HG03558 (cell line): Measurements from ENCODE around the gene DGLUCY.

Experiments
- ATAC-seq: cut with Tn5 transposase; IDR thresholded peaks from one replicate; pipeline ENCODE4 v1.9.1; 2021; ENCODE audit warnings: moderate number of reproducible peaks; ENCODE audit not compliant: unreplicated experiment; ENCODE audit errors: extremely low read depth

The DGLUCY gene

DNA sequence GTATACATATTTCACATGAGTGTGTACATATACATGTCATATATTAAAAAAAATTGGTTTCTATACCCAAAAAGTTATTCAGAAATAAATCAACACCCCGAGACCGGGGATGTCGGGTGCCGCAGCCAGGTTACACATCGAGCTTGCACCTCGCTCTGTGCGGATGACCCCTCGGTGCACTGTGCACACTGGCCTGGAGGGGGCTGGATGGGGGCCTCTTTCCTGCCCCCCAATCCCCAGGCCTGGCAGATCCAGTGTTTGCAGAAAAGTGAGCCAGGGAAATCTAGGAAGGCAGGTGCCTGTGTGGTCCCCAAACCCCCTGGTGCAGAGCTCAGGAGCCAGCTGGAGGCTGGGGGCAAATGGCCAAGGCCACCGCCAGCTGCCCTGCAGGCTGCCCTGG lies 157.8 kb downstream of the DGLUCY start:
- no peak for ATAC-seq

DNA sequence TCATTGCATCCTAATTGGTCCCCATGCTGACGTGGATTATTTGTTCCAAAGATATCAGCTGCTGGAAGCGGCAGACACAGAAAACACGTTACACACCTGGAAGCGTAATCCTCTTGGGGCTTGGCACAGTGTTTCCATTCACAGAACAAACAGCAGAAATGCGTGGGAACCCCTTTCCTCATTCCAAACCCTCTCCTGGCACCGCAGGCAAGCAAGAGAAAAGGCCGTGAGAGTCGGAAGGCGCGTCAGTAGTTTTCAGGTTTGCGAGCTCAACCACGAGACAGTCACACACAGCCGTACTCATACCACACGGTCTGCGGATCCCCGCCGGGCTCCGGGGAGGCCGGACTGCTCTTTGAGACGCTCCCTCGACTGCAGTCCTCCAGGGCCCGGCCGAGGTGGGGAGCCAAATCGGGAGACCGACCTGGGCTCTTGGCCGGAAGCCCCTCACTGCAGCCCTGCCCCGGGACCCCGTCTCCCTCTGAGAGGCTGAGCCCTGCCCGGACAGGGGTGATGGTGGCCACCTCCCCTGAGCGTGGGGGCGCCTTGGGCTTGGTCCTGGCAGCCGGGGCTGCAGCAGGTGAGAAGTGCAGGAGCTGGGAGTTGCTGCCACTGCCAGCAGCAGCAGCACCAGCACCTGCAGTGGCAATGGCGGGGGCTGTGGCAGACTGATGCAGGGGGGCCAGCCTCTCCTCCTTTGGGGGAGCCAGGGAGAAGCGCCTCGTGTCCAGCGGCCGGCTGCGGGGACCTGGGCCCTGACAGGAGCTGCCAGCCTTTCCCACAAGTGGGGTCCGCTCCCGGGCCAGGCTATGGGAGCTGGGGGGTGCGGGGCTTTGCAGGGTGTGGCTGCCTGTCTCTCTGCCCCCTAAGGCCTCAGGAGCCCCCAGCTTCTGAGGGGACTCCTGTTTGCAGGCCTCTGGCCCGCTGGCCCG lies 158.7 kb downstream of the DGLUCY start:
- ATAC-seq: no peak

DNA sequence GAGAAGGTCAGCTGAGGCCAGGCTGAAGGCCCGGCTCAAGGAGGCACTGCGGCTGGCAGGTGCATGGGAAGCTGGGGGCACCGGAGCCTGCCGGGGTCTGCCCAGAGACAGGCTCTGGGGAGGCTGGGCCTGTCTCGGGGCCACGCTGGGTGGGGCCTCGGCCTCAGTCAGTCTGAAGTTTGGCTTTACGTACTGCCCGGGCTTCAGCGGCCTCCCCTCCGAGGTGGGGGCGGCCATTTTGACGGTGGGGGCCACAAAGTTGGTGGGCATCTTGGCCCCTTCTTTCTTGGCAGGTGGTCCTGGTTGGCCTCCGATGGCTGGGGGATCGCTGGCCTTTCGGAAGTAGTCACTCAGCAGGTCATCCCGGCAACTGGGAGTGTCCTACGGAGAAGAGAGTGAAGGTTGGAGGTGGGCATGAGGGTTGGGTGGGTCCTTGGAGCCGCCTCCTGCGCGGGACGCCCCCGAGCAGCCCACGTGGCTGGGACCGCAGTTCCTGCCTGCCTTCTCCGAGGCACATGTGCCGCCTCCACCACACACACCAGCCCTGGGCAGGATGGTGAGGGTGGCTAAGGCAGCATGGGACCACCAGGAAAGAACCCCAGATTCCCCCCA lies 159.5 kb downstream of the DGLUCY start:
- no peak for ATAC-seq

DNA sequence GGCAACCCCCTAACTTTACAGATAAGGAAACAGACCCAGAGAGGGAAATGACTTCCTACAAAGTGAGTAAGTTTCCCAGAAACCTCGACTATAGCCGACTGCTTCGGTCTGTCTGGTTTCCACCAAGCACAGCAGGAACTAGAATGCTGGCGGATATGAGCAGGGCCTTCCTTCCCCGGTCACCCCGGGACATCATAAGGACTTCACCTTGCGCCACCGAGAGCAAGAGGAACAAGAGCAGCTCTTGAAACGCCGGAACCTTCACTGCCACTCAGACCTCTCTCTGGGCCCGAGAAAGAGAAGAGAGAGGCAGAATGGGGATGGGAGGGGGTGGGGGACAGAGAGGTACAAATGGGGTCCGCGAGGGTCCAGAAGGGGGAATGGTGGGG lies 160.0 kb downstream of the DGLUCY start:
- ATAC-seq: no peak

DNA sequence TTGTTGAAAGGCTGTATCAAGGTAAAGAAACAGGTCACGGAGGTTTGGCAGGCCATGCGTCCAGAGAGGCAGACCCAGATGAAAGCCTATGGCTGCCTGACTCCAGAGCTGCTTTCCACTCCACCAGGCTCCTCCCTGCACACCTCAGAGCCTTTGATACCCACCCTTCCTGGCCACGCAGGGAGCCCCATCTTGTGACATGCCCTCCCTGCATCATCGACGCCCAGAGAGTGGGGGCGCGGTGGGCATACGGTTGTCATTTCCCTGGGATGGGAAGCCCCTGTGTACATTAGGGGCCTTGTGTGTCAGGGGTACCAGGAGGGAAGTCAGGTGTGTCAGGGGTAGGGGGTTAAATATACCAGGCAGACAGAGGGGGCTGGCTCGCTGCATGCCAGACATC lies 160.9 kb downstream of the DGLUCY start:
- ATAC-seq: no peak
